GM08714 (cell line): ENCODE results near the gene TBC1D10A.
A peak's percentile ranks its signal among the peaks of the same experiment; 100 is the strongest.

Source experiments
- H3K4me3 ChIP-seq: fragments of 200-500 bp; sonication (Bioruptor generic); 2 replicates; pipeline ENCODE4 v1.5.1; 2014; ENCODE audit warnings: mild to moderate bottlenecking, low read length, inconsistent platforms
- ZNF274 ChIP-seq: IDR thresholded peaks from 2 replicates; pipeline ENCODE4 v1.6.1; 2012; ENCODE audit warnings: mild to moderate bottlenecking, low read depth, low read length

Gene TBC1D10A

DNA sequence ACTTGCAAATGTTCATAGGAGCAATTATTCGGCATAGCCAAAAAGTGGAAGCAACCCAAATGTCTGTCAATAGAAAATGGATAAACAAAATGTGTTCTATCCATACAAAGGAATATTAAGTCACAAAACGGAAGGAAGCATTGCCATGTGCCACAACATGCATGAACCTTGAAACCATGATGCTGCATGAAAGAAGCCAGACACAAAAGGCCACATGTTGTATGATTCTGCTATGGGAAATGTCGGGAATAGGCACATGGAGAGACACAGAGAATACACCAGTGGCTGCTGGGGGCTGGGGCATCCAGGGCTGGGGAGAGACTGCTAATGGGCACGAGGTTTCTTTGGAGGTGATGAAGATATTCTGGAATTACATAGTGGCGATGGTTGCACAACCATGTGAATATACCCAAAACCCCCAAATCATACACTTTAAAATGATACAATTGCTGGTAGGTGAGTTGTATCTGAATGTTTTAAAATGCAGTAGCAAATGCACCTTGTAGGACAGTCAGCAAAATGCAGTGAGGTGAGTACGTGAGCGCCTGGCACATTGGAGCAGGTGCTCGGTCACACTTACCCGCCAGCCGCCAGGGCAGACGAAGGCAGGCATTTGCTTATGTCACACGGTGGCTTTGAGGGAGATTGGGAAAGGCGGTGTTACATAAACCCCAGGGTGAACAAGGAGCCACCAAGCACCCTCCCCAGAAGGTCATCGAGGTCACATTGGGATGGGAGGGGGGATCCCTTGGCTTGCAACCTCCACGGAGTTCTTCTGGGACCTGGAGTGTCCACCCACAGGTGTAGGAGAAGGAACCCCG lies 53.8 kb downstream of the TBC1D10A start:
- TF ChIP-seq ZNF274, result no peak
- no peak overlapping the region for H3K4me3 ChIP-seq

DNA sequence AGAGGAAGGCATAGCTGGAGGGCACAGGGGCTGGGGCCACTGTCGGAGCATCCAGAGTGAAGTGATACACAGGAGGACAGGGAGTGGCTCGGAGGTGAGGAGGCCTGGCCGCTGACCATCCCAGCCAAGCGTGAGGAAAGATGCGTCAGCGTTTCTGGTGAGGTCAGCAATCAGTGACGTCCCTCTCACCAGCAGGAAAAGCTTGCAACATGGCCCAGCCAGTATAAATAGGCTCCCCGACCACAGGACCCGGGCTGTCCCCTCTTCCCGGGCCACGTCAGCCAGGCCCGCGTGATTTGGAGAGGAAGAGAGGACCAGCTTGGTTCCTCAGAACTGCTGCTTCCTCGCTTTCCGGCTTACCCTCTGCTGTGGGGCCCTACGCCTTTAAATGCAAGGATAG lies 55.9 kb downstream of the TBC1D10A start:
- no peak for TF ChIP-seq ZNF274
- no peak overlapping the region for H3K4me3 ChIP-seq

DNA sequence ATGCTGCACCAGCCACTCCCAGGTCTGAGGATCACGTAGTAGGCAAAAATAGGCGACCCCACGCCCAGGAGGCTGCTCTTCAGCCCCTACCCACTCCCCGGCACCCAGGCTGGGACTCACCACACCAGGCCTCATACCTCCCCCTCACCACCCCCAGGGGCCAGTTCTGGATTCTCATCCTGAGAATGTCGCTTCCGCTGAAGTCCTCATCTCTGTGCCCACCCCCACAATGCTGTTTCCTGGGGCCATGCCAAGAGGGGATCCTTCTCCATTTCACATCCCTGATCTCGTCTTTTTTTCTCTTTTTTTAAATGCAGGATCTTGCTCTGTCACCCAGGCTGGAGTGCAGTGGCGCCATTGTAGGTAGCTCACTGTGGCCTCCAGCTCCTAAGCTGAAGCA lies 58.4 kb downstream of the TBC1D10A start:
- TF ChIP-seq ZNF274, result no peak
- no peak overlapping the region for H3K4me3 ChIP-seq

DNA sequence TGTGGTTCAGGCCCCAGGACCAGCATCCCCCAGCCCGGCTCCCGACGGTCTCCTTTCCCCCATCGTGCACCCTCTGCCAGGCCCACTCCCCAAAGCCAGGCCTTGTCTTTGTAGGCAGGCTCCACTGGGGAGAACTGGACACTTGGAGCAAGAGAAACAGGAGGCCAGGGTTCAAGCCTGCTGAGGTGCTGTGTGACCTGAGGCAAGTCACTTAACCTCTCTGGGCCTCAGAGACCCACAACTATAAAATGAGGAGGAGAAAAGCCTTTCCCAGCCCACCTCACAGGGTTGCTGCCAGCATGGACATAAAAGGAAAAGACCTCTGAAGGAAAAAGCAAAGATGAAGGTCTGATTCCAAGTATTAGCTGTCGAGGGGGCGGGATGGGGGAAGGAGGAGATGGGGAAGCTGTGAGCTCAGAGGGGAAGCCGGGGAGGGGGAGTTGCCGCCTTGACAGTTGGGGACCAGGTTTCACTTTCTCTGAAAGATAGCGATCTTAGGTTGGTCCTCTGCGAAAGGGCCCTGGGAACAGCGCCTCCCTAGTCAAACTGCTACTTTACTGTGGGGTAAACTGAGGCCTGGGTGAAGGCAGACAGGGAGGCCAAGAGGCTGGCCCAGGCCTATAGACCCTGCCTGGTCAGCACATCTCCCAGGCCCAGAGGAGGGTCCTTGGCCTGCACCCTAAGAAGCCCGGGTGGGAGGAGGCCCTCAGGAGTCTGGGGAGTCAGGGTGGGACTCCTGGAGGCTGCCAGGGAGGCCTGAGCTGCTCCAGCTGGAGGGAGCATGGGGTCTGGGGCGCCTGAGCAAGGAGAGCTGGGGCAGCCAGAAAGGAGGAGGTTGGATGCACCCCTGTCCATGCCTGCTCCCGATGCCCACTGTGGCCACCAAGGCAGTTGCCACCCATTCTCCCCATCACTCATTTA lies 59.1 kb downstream of the TBC1D10A start:
- H3K4me3 ChIP-seq, result peak overlapping the region; percentile 84; the same call in 1 of the 2 replicates
- no peak for TF ChIP-seq ZNF274

DNA sequence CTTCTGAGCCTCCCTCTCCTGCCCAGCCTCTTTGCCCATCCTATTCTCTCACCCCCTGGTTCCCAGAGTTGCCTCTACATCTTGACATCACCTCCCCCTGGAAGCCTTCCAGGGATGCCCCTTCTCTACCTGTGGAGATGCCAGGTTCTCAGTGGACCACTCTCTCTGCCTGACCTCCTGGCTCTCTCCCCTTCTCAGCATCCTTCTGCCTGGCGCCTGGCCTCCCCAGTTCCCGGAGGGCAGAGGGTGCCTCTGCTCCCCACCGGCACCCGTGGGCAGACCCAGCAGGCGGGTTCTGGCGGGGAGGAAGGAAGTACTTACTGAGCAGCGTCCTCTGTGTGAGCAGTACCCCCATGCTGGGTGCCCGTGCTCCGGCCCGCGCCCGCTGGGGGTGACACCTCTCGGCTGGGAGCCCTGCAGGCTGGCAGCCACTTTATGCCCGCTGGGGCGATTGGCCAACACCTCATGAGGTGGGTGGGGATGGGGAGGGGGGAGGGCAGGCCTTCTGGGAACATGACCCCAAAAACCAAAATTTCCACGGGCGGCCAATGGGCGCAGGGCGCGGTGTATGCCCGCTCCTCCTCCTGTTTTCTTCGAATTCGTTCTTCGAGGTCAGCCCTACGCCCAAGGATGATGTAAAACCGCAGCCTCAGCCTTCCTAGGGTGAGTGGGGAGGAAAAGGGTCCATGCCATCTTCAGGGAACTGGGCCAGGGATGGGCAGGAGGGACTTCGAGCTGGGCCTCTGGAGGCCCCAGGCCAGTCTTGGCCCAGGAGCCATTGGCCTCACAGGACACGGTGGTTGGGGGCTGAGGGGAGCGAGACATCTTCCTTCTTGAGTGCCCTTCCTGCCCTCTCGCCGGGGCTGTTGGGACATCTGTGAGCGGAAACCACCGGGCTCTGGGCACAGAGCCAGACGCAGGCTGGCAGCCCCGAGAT lies 60.0 kb downstream of the TBC1D10A start, which contains the start of gene OSM:
OSM (minus strand) TSS at position 407 of the 937 bp plus-strand sequence; CDS start at position 355, 52 bp downstream.
- no peak for TF ChIP-seq ZNF274
- H3K4me3 ChIP-seq, result peak within 1 kb of the TSS; percentile 84

DNA sequence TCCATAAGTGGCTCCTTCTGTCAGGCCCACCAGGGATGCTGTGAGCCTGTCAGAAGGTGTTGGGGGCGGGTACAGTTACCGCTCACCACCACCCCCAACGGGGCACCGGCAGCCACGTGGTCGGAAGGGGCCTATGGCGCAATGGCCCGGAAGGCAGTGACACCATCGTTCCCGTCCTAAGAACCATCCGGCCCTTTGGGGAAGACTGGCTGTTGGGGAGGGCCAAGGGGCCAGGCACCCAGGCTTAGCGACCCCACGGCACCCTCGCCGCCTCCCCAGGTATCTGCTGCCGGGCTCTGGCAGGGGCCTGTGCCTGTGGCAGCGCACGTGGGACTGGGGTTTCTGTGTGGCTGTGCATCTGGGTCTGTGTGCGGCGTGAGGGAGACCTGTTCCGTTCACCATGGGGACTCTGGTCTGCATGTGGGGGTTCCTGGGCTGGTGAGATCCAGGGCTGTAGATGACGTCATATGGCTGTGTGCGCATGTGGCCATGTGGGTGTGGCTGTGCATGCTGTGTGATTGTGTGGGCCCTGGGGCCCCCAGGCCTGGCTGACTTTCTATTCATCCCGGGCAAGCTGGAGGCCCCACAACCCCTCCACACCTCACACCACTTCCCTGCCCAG lies 60.8 kb downstream of the TBC1D10A start:
- no peak for TF ChIP-seq ZNF274
- peak overlapping the region; percentile 84 for H3K4me3 ChIP-seq

DNA sequence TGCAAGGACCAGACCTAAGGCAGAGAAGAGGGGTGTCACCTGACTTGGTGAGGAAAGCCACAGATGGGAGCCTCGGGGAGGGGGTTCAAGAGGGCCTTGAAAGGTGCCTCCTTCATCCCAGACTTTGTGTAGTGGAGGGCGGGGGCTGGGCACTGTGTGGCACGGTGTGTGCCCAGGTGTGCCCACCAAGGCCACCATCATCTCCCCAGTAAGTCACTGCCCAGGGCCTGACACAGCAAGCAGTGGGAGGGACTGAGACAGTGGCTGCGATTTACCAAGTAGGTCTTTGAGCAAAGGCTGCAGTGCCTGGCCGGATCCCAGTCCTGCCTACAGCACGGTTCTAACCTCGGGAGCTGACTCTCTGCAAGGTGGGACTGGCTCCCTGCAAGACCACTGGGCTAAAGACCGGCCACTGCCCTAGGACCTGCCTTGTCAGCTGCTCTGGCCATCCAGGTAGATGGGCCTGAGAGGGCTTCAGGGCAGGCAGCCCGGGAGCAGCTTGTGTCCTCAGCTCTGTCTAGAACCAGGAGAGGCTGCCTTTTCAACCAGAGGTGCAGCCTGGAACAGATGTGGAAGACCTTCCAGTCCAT lies 61.5 kb downstream of the TBC1D10A start:
- no peak overlapping the region for H3K4me3 ChIP-seq
- no peak for TF ChIP-seq ZNF274

DNA sequence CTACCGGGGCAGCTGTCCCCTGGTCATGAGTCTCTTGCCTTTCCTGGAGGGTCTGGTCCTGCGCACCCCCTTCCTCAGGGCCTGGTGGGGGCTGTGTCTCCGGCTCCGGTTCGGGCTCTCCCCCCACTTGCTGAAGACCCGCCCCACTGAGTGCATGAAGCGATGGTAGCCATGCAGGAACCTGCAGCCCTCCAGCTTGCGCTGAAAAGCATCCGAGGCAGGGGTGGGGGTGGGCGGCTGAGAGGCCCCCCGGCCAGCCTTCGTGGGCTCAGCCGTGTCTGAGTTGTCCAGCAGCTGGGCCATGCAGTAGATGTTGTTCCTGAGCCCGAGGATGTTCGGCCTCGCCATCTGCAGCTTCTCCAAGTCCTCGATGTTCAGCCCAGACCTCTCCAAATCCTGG lies 62.9 kb downstream of the TBC1D10A start:
- no peak for TF ChIP-seq ZNF274
- no peak overlapping the region for H3K4me3 ChIP-seq

DNA sequence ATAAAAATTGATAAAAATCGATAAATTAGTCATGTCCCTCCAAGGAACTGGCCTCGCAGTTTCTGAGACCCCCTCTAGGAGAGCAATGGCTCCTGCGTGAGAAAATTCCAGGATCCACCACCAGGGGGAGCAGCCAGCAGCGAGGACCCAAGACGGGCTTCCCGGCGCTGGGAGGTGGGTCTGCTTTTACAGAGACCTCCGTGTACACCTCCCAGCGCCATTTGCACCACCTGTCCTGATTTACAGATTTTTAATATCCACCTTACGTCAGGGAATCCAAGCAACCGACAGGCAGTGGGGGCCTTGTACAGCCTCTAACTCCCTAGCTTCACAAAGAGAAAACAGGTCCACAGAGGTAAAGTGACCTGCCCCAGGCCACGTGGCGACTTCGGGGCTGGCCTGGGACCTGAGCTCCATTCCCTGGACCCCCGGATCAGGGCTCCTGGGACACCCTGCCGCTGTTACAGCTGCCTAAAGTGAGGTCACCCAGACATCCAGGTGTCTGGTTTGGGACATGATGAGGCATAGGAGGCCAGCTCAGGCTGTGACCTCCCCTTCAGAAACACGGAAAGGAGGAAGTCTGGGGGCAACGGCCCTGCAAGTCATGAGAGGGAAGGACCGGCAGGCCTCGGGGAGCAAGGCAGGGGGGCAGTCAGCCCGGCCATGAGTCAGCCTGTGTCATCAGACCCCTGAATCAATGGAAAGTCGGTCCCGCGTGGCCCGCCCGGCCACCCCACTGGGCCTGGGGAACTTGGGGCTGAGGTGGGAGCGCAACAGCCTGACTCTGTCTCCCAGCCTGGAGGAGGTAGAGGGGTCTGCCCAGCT lies 63.6 kb downstream of the TBC1D10A start:
- no peak overlapping the region for H3K4me3 ChIP-seq
- TF ChIP-seq ZNF274, result no peak

DNA sequence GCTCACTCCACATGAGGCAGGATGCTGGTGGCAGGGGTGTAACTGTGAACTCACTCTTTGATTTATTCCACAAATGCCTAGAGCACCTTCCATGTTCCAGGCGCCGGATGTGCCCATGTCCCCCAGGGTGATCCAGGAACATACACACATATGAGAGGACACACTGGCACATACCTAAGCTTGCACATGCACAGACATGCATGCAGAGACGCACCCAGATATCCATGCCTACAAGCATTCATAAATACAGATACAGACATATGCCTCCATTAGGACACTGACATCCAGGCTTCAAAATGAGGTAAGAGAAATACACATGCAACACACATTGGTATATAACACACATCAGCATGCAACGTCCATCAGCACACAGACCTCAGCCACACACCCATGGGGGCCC lies 64.6 kb downstream of the TBC1D10A start:
- H3K4me3 ChIP-seq, result no peak overlapping the region
- TF ChIP-seq ZNF274, result no peak

DNA sequence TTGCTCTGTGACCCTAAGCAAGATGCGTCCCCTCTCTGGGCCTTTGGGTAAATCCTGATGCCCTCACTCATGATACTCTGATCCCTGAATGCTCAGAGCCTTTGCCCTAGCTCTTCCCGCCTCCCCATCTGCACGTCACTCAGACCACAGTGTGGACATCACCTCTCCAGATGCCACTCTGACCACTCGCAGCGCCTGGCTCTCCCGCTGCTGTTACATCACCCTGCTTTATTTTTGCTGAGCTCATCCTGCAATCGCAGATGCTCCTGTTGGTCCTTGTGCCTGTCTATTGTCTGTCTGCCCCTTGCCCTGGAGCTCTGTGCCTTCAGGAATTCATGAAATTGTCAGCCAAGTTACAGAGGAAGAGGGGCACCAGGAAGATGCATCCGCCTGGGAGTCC lies 65.6 kb downstream of the TBC1D10A start:
- H3K4me3 ChIP-seq, result no peak overlapping the region
- TF ChIP-seq ZNF274, result no peak

DNA sequence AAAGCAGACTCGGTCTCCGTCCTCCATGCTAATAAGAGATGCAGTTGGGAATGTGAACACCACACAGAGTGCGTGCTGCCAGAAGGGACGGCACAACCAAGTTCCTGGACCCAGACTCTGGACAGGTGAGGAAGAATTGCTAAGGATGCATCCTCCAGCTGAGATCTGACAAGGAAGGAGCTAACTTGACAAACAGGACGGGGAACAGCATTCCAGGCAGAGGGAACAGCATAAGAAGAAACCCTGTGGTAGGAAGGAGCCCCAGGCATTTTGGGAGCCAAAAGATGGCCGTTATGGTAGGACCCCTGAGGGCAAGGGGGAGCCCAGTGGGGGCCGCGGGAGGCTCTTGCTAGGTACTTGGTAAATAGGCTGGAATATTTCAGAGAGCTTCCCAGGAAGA lies 66.1 kb downstream of the TBC1D10A start:
- no peak overlapping the region for H3K4me3 ChIP-seq
- no peak for TF ChIP-seq ZNF274
